ENCODE data around the gene CPLX1.

Gene CPLX1

GRCh38 chr4:801436-802124, 24.3 kb downstream of the CPLX1 start:
- H3K9me3 ChIP-seq (ENCODE audit: control insufficient read depth, low read length): no peaks in the 10 kb centered on the region
- H3K4me1 ChIP-seq (ENCODE audit: control insufficient read depth, insufficient read depth, low read length): peaks cover 6% of the 10 kb centered on the region
- H3K36me3 ChIP-seq (ENCODE audit: control insufficient read depth, insufficient read depth, low read length): no peaks in the 10 kb centered on the region
- H3K27me3 ChIP-seq (ENCODE audit: control insufficient read depth, insufficient read depth, low read length): no peaks in the 10 kb centered on the region
- H3K4me3 ChIP-seq (ENCODE audit: low read length): no peak overlapping the region
- H3K9ac ChIP-seq (ENCODE audit: low read length): no peak overlapping the region

DNA sequence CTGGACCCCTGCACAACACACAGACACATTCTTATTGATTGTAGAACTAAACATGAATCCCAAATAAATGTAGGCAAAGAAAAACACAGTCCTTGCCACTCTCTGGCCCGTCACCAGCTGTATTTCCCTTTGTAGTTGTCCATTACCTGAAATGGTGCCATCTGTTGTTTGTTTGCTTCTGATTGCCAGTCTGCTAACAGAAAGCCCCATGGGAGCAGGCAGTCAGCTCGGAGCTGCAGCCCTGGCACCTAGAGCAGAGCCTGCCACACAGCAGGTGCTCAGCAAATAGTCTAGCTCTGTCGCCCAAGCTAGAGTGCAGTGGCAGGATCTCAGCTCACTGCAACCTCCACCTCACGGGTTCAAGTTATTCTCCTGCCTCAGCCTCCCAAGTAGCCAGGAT, 28.9 kb downstream of the CPLX1 start:
- Histone ChIP-seq H3K9ac (ENCODE audit: low read length) (no peak overlapping the region), H3K27me3 (ENCODE audit: control insufficient read depth, insufficient read depth, low read length) (peaks cover 41% of the 10 kb centered on the region), H3K9me3 (ENCODE audit: control insufficient read depth, low read length) (no peaks in the 10 kb centered on the region), H3K4me1 (ENCODE audit: control insufficient read depth, insufficient read depth, low read length) (peaks cover 24% of the 10 kb centered on the region), H3K36me3 (ENCODE audit: control insufficient read depth, insufficient read depth, low read length) (no peaks in the 10 kb centered on the region), H3K4me3 (ENCODE audit: low read length) (no peak overlapping the region)

- H3K27me3 ChIP-seq (ENCODE audit: control insufficient read depth, insufficient read depth, low read length): peaks cover 50% of the 10 kb centered on the region
- H3K9ac ChIP-seq (ENCODE audit: low read length): no peak overlapping the region
- H3K36me3 ChIP-seq (ENCODE audit: control insufficient read depth, insufficient read depth, low read length): no peaks in the 10 kb centered on the region
- H3K9me3 ChIP-seq (ENCODE audit: control insufficient read depth, low read length): no peaks in the 10 kb centered on the region
- H3K4me1 ChIP-seq (ENCODE audit: control insufficient read depth, insufficient read depth, low read length): peaks cover 28% of the 10 kb centered on the region
- no peak overlapping the region for H3K4me3 ChIP-seq (ENCODE audit: low read length)
Measured at GRCh38 chr4:796206-796605, 29.7 kb downstream of the CPLX1 start.

- H3K9ac ChIP-seq (ENCODE audit: low read length): no peak overlapping the region
- H3K4me3 ChIP-seq (ENCODE audit: low read length): no peak overlapping the region
- peaks cover 50% of the 10 kb centered on the region for H3K27me3 ChIP-seq (ENCODE audit: control insufficient read depth, insufficient read depth, low read length)
Measured at GRCh38 chr4:795726-796119, 30.2 kb downstream of the CPLX1 start.

DNA sequence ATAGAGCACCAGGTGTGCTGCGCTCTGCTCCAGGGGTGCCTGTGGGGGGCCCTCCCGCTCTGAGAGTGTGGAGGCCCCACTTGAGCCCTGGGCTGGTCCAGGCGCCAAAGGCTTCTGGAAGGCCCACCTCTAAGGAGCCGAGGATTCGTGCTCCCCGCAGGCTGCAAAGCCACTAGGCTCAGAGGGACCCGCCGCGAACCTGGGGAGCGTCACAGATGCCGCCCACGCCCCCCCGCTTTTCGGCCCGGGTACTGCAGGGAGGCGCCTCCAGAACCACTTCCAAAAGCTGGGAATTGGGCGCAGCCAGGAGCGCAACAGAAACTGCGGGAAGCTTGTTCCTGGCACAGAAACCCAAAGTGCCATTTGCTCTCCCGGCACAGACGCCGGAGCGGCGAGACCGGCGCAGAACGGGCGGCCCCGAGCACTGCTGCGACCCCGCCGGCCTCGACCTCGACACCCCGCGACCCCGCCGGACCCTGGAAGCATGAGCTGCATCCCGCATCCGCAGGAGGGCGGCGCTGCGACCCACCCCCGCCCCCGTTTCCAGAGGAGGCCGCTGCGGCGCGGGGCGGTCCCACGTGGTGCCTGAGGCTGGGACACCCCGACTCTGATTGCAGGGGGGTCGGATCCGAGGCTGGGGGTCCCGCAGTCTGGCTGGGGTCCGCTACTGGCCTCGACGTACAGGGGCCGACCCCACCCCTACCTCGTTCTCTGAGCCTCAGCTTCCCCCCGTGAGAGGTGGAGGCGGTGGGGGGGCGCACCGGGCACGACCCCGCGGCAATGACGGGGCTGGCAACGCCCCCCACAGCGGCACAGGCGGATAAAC, 30.8 kb downstream of the CPLX1 start:
- no peak overlapping the region for H3K9ac ChIP-seq (ENCODE audit: low read length)

More at GRCh38 chr4:795726-796119, 30.2 kb downstream of the CPLX1 start:
- Histone ChIP-seq H3K4me1 (ENCODE audit: control insufficient read depth, insufficient read depth, low read length) (peaks cover 28% of the 10 kb centered on the region), H3K36me3 (ENCODE audit: control insufficient read depth, insufficient read depth, low read length) (no peaks in the 10 kb centered on the region), H3K9me3 (ENCODE audit: control insufficient read depth, low read length) (no peaks in the 10 kb centered on the region)

DNA sequence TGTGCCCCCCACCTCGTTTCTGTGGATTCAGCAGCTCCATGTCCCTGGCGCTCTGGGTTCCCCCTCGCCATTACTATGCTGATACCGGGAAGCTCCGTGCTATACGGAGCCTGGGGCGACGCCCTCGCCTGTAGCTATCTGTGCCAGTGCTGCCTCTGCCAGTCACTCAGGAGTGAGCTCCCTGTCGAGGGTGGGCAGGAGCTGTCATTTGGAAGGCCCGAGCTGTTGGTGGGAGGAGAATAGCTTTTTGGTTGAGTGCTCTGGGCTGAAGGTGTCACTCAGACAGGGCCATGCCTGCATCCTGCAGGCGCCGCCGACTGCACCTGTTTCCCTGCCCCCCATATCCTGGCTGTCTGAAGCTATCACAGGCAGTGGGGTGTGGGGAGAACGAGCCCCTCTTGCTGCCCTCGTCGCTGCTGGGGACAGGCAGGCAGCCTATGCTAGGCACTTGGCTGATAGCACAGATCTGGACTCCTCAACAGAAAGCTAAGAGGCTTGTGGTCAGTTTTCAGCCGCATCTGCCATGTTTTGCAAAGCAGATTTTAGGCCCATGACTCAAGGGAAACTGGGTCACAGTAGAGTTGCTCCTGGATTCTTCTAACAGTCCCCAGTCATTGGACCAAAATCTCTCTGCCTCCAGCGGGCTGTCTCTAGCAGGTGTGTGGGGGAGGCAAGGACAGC, 31.8 kb downstream of the CPLX1 start:
- H3K4me1 ChIP-seq (ENCODE audit: control insufficient read depth, insufficient read depth, low read length): peaks cover 35% of the 10 kb centered on the region
- H3K4me3 ChIP-seq (ENCODE audit: low read length): no peak overlapping the region
- peaks cover 55% of the 10 kb centered on the region for H3K27me3 ChIP-seq (ENCODE audit: control insufficient read depth, insufficient read depth, low read length)
- H3K36me3 ChIP-seq (ENCODE audit: control insufficient read depth, insufficient read depth, low read length): no peaks in the 10 kb centered on the region
- no peaks in the 10 kb centered on the region for H3K9me3 ChIP-seq (ENCODE audit: control insufficient read depth, low read length)
- H3K9ac ChIP-seq (ENCODE audit: low read length): no peak overlapping the region

More for the DNA sequence above, 30.8 kb downstream of the CPLX1 start:
- H3K4me3 ChIP-seq (ENCODE audit: low read length): no peak overlapping the region
- no peaks in the 10 kb centered on the region for H3K36me3 ChIP-seq (ENCODE audit: control insufficient read depth, insufficient read depth, low read length)
- peaks cover 28% of the 10 kb centered on the region for H3K4me1 ChIP-seq (ENCODE audit: control insufficient read depth, insufficient read depth, low read length)
- peaks cover 50% of the 10 kb centered on the region for H3K27me3 ChIP-seq (ENCODE audit: control insufficient read depth, insufficient read depth, low read length)
- H3K9me3 ChIP-seq (ENCODE audit: control insufficient read depth, low read length): no peaks in the 10 kb centered on the region

DNA sequence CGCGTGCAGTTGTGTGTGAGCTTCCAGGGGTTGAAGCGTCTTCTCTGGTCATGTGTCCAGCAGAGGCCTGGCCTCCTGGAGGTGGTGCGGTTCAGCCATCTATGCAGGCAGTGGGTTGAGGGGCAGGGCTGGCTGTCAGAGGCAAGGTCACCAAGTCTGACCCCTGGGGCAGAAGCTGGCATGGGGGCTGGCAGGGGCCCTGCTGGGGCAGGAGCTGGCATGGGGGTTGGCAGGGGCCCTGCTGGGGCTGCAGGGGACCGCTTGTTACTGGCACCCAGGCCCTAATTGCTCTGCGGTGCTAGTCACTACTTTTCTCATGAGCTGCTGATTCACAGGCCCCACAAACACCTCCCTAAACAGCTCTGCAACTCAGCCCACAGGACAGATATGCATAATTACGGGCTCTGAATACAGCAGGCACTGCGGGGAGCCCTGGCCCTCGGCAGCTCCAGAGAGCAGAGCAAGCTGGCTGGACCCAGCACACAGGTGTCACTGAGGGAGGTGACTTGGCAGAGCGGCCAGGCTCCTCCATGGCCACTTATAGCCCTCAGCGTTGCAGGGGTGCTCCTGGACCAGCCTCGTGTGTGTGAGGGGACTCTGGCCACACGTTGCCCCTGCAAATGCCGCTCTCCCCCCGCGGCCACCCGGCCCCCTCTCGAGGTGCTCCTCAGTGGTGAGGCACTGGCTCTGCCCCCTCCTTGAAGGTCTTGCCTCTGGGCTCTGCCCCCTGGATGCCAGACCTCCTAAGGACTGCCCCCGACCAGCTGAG, 32.7 kb downstream of the CPLX1 start:
- peaks cover 63% of the 10 kb centered on the region for H3K27me3 ChIP-seq (ENCODE audit: control insufficient read depth, insufficient read depth, low read length)
- H3K4me3 ChIP-seq (ENCODE audit: low read length): no peak overlapping the region
- H3K9me3 ChIP-seq (ENCODE audit: control insufficient read depth, low read length): no peaks in the 10 kb centered on the region
- no peak overlapping the region for H3K9ac ChIP-seq (ENCODE audit: low read length)
- no peaks in the 10 kb centered on the region for H3K36me3 ChIP-seq (ENCODE audit: control insufficient read depth, insufficient read depth, low read length)
- H3K4me1 ChIP-seq (ENCODE audit: control insufficient read depth, insufficient read depth, low read length): peaks cover 37% of the 10 kb centered on the region

DNA sequence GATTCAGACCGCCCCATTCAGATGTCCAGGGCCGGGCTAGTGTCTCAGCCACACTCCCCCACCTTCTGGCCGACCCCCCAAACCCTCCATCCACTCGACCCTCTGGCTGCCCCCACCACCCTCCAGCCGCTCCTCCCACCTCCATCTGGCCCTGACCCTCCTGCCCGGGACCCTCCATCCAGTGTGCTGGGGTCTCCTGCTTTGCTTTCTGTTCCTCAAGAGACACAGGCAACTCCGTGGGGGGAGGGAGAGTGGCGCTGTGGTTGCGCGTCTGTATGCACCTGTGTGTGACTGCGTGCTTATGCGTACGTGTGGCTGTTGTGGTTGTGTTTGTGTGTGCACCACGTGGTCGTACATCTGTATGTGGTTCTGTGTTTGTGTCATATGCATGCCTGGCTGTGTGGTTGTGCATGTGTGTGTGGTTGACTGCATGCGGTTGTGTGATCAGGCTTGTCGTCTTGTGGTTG, 33.3 kb downstream of the CPLX1 start:
- Histone ChIP-seq H3K4me1 (ENCODE audit: control insufficient read depth, insufficient read depth, low read length) (peaks cover 37% of the 10 kb centered on the region), H3K4me3 (ENCODE audit: low read length) (no peak overlapping the region), H3K9ac (ENCODE audit: low read length) (no peak overlapping the region), H3K27me3 (ENCODE audit: control insufficient read depth, insufficient read depth, low read length) (peaks cover 67% of the 10 kb centered on the region), H3K36me3 (ENCODE audit: control insufficient read depth, insufficient read depth, low read length) (no peaks in the 10 kb centered on the region), H3K9me3 (ENCODE audit: control insufficient read depth, low read length) (no peaks in the 10 kb centered on the region)

DNA sequence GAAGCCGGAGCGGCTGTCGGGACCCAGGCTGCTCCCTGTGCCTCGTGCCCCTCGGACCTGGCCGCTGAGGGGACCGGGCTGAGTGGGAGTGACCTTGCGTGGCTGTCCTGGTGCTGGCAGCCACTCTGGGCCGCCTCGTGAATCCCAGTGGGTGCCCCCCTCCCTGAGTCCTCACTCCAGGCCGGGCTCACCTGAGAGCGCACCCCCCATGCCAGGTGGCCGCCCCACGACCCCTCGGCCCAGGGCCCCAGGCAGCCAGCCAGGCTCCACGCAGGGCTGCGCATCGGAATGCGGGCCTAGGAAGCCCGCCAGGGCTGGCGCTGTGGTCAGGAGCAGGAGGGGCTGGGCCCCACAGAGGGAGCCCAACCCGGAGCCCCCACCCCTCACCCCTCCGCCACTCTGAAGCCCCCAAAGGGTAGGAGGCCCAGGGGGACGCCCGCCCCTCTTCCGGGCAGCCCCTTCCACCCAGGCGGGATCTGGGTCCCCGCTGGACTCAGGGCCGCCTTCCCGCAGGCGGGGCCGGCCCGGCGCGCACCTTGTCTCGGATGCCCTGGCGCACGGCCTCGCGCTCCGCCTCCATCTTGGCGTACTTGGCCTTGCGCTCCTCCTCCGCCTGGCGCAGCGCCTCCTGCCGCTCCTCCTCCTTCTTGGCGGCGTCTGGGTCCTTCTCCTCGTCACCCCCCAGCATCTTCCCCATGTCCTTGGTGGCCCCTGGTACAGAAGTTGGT, 33.9 kb downstream of the CPLX1 start:
- peaks cover 41% of the 10 kb centered on the region for H3K4me1 ChIP-seq (ENCODE audit: control insufficient read depth, insufficient read depth, low read length)
- peaks cover 73% of the 10 kb centered on the region for H3K27me3 ChIP-seq (ENCODE audit: control insufficient read depth, insufficient read depth, low read length)
- no peaks in the 10 kb centered on the region for H3K9me3 ChIP-seq (ENCODE audit: control insufficient read depth, low read length)
- H3K36me3 ChIP-seq (ENCODE audit: control insufficient read depth, insufficient read depth, low read length): no peaks in the 10 kb centered on the region
- no peak overlapping the region for H3K4me3 ChIP-seq (ENCODE audit: low read length)
- no peak overlapping the region for H3K9ac ChIP-seq (ENCODE audit: low read length)

DNA sequence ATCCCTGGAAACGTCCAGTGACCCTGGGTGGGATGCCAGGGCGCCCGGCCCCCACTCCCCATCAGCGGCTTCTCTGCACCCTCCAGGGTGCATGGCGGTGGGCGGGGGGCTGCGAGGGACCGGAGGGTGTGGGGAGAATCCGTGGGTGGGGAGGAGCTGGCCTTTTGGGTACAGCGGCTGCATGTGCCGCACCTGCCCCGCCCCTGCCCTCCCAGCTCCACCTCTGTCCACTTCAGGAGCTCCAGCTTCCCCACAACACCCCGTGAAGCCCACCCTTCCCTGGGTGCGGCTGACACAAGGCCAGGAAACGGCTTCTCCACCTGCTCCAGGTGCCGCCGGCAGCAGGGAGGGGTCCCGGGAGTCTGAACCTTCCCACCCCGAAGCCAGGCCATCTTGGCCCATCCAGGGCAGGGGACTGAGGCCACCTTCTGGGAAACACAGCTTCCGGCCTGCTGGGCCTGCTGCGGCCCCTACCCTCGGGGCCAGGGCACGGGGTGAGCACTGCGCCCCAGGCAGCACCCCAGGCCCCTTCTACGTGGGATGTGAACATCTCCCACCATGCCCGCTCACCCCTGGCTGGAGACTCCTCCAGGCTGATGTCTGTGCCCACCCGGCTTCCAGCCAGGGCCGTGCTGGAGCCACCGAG, 34.6 kb downstream of the CPLX1 start:
- no peaks in the 10 kb centered on the region for H3K9me3 ChIP-seq (ENCODE audit: control insufficient read depth, low read length)
- peaks cover 48% of the 10 kb centered on the region for H3K4me1 ChIP-seq (ENCODE audit: control insufficient read depth, insufficient read depth, low read length)
- no peak overlapping the region for H3K4me3 ChIP-seq (ENCODE audit: low read length)
- no peaks in the 10 kb centered on the region for H3K36me3 ChIP-seq (ENCODE audit: control insufficient read depth, insufficient read depth, low read length)
- no peak overlapping the region for H3K9ac ChIP-seq (ENCODE audit: low read length)
- H3K27me3 ChIP-seq (ENCODE audit: control insufficient read depth, insufficient read depth, low read length): peaks cover 79% of the 10 kb centered on the region

DNA sequence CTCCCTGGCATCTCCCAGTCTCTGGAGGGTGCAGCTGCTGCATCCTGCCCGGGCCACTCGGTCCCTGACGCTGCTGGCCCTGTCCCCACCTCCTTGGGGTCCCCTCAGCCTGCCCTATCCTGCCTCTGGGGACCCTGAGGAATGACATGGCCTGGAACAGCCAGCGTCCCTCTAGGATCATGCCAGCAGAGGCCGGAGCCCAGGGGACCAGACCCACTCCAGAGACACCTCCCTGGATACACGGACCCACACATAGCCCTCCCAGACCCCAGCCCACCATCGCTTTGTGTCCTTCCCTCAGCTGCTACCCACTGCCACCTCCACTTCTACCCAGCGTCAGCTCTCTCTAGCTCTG, 35.5 kb downstream of the CPLX1 start:
- no peak overlapping the region for H3K9ac ChIP-seq (ENCODE audit: low read length)
- no peaks in the 10 kb centered on the region for H3K9me3 ChIP-seq (ENCODE audit: control insufficient read depth, low read length)
- peaks cover 46% of the 10 kb centered on the region for H3K4me1 ChIP-seq (ENCODE audit: control insufficient read depth, insufficient read depth, low read length)
- H3K4me3 ChIP-seq (ENCODE audit: low read length): no peak overlapping the region
- H3K27me3 ChIP-seq (ENCODE audit: control insufficient read depth, insufficient read depth, low read length): peaks cover 81% of the 10 kb centered on the region
- H3K36me3 ChIP-seq (ENCODE audit: control insufficient read depth, insufficient read depth, low read length): no peaks in the 10 kb centered on the region

Data from mucosa of stomach (tissue), 1 donor.